Stomach (tissue), 9 donors: Measurements from ENCODE around the gene BCOR. TPM values are rescaled to one million over a fixed set of nuclear protein-coding genes. Genes with fewer than 3 reads are reported as not detected.

Experiments
- DNase-seq, 2 donors: peaks; one replicate each; pipeline versions ENCODE4 v3.0.0 to v3.0.0-alpha.2; 2013 to 2019
- H3K27ac ChIP-seq, 5 donors: fragments of 200-600 bp in 4 of 5; sonication (generic) in 4 of 5; one replicate each; pipeline ENCODE4 v1.5.1; 2013 to 2019; ENCODE audit warnings: mild to moderate bottlenecking in 1 of 5, moderate library complexity in 1 of 5
- H3K27me3 ChIP-seq, 3 donors: fragments of 200-600 bp; sonication (generic); one replicate each; pipeline ENCODE4 v1.5.1; 2017 to 2019; ENCODE audit warnings: mixed run types in 1 of 3
- H3K36me3 ChIP-seq, 4 donors: fragments of 200-600 bp; sonication (generic); 1 replicate in 3 of 4; 2 replicates in 1 of 4; pipeline ENCODE4 v1.5.1; 2016 to 2019
- H3K4me1 ChIP-seq, 4 donors: fragments of 200-600 bp; sonication (generic); one replicate each; pipeline ENCODE4 v1.5.1; 2016 to 2019
- H3K4me3 ChIP-seq, 4 donors: fragments of 200-600 bp; sonication (generic) in 3 of 4; one replicate each; pipeline ENCODE4 v1.5.1; 2016 to 2019; ENCODE audit warnings: mild to moderate bottlenecking in 1 of 4
- H3K9me3 ChIP-seq, 4 donors: fragments of 200-600 bp; sonication (generic); one replicate each; pipeline ENCODE4 v1.5.1; 2016 to 2019
- CTCF ChIP-seq, 7 experiments: fragments of 450-650 bp in 4 of 7; fragments of 200-600 bp in 3 of 7; sonication (generic) in 3 of 7; IDR thresholded peaks; one replicate each; pipeline ENCODE4 v1.5.1; 2016 to 2019; ENCODE audit warnings: antibody characterized with exemption in 7 of 7, control low read depth in 2 of 7, mild to moderate bottlenecking in 1 of 7
- EP300 ChIP-seq: sonication (generic); formaldehyde crosslinking; IDR thresholded peaks from one replicate; pipeline ENCODE4 v1.6.1; 2017; ENCODE audit warnings: antibody characterized with exemption
- POLR2A ChIP-seq, 4 donors: fragments of 450-650 bp; IDR thresholded peaks; one replicate each; pipeline ENCODE4 v1.6.1; 2016; ENCODE audit warnings: antibody characterized with exemption in 4 of 4, control low read depth in 2 of 4, mild to moderate bottlenecking in 1 of 4, moderate library complexity in 1 of 4
- POLR2AphosphoS5 ChIP-seq, 3 donors: sonication (generic); formaldehyde crosslinking; IDR thresholded peaks; one replicate each; pipeline ENCODE4 v1.6.1; 2016; ENCODE audit warnings: antibody characterized with exemption in 3 of 3
- WGBS, 5 donors: extraction: QIAGEN DNeasy Blood & Tissue Kit in 3 of 5; methylation state at CpG; one replicate each; pipeline versions ENCODE4 v1.1.5 to v1.1.7; 2013 to 2018; 5-methylcytosine and 5-hydroxymethylcytosine counted together
- intact Hi-C: fragments of 100-400 bp; cut with DNase I; formaldehyde crosslinking; loops from one replicate; pipeline ENCODE4 v1.15.1; 2023; ENCODE audit warnings: low total_unique reads
- polyA plus RNA-seq, 3 donors: library from polyadenylated mRNA; stranded (reverse); fragments of 200-250 nt; gene quantifications; one replicate each; pipeline ENCODE4 v1.2.3, GENCODE V29; 2013
- total RNA-seq, 5 donors: library from RNA; depleted of rRNA; stranded (reverse); fragments of >200 nt; gene quantifications; one replicate each; pipeline versions ENCODE4 v1.1.0 to v1.2.3, GENCODE V29; 2014 to 2016
- donor health status: healthy with polysubstance abuse.
- donor health status: Bipolar disorder and iron deficiency.
- donor health status: healthy.

BCOR gene
- total and polyA plus RNA-seq, 8 donors, result 4.4 to 45.5 (median 19.2) TPM

- DNase-seq, result peak; percentile 71 to 74
- TF ChIP-seq POLR2A (IDR thresholded peaks at IDR 0.05) (no peak), POLR2AphosphoS5 (IDR thresholded peaks at IDR 0.05) (no peak), CTCF (IDR thresholded peaks at IDR 0.05) (no peak), EP300 (no peak)
- Histone ChIP-seq H3K9me3 (peaks cover 0 to 4% (median 0%) of the 10 kb centered on the region in 4 donors), H3K27ac (peak overlapping the region in 1 of 5 donors; percentile 34), H3K27me3 (peaks cover 4 to 64% (median 40%) of the 10 kb centered on the region in 3 donors), H3K4me1 (peaks cover 5 to 61% (median 36%) of the 10 kb centered on the region in 4 donors), H3K4me3 (peak overlapping the region; percentile 13 to 26 (median 20)), H3K36me3 (no peaks in the 10 kb centered on the region)
- intact Hi-C loops, result no loop called here
- 25 to 66% (median 38%) methylated on average over 10 to 57 of the region's 63 CpGs for WGBS, 5 donors
Observed at GRCh38 chrX:40006106-40007017, 91.4 kb downstream of the BCOR start.

- H3K4me1 ChIP-seq, result peaks cover 5 to 58% (median 33%) of the 10 kb centered on the region in 4 donors
- H3K36me3 ChIP-seq, result no peaks in the 10 kb centered on the region
- H3K4me3 ChIP-seq, result peak overlapping the region; percentile 13 to 26 (median 20)
- H3K9me3 ChIP-seq, result peaks cover 0 to 4% (median 0%) of the 10 kb centered on the region in 4 donors
- peak in 1 of 2 donors; percentile 57 for DNase-seq
- WGBS, 5 donors, result 25 to 49% (median 34%) methylated on average over 9 to 65 of the region's 73 CpGs
- intact Hi-C loops, result no loop called here
- no peak for TF ChIP-seq POLR2A (IDR thresholded peaks at IDR 0.05)
- no peak for TF ChIP-seq EP300
- TF ChIP-seq POLR2AphosphoS5 (IDR thresholded peaks at IDR 0.05), result no peak
- TF ChIP-seq CTCF (IDR thresholded peaks at IDR 0.05), result no peak
- H3K27me3 ChIP-seq, result peaks cover 4 to 56% (median 40%) of the 10 kb centered on the region in 3 donors
- peak overlapping the region in 1 of 5 donors; percentile 34 for H3K27ac ChIP-seq
Observed at GRCh38 chrX:40005292-40006011, 92.3 kb downstream of the BCOR start.

- TF ChIP-seq POLR2A (IDR thresholded peaks at IDR 0.05), result no peak
- no peak for TF ChIP-seq EP300
- TF ChIP-seq POLR2AphosphoS5 (IDR thresholded peaks at IDR 0.05), result no peak
- TF ChIP-seq CTCF (IDR thresholded peaks at IDR 0.05), result no peak
- Histone ChIP-seq H3K27me3 (peaks cover 0 to 51% (median 40%) of the 10 kb centered on the region in 3 donors), H3K4me1 (peaks cover 5 to 52% (median 31%) of the 10 kb centered on the region in 4 donors), H3K9me3 (peaks cover 0 to 4% (median 0%) of the 10 kb centered on the region in 4 donors), H3K27ac (no peak overlapping the region), H3K4me3 (peak overlapping the region in 2 of 4 donors; percentile 13 to 20), H3K36me3 (no peaks in the 10 kb centered on the region)
- DNase-seq, result no peak
- 48 to 81% (median 69%) methylated on average over 11 to 16 of the region's 16 CpGs for WGBS, 5 donors
- intact Hi-C loops, result no loop called here
Observed at GRCh38 chrX:40004921-40005291, 92.9 kb downstream of the BCOR start.

GRCh38 chrX:40004246-40004535 lies 93.6 kb downstream of the BCOR start:
- intact Hi-C loops, result no loop called here

More at GRCh38 chrX:40004246-40004535, 93.6 kb downstream of the BCOR start:
- no peaks in the 10 kb centered on the region for H3K36me3 ChIP-seq
- no peak overlapping the region for H3K27ac ChIP-seq
- no peak for TF ChIP-seq POLR2AphosphoS5 (IDR thresholded peaks at IDR 0.05)
- TF ChIP-seq CTCF (IDR thresholded peaks at IDR 0.05), result no peak
- TF ChIP-seq POLR2A (IDR thresholded peaks at IDR 0.05), result no peak
- no peak for TF ChIP-seq EP300
- H3K27me3 ChIP-seq, result peaks cover 0 to 45% (median 34%) of the 10 kb centered on the region in 3 donors
- no peak for DNase-seq
- peaks cover 0 to 4% (median 0%) of the 10 kb centered on the region in 4 donors for H3K9me3 ChIP-seq
- H3K4me1 ChIP-seq, result peaks cover 5 to 45% (median 28%) of the 10 kb centered on the region in 4 donors
- no peak overlapping the region for H3K4me3 ChIP-seq
- whole genome bisulfite sequencing, 5 donors, result 43 to 83% (median 76%) methylated on average over 2 to 4 of the region's 4 CpGs
